Measurements from ENCODE around the gene TMEM259.

GRCh38 chr19:1041835-1042685 is 21.1 kb upstream of the TMEM259 start:
- TF ChIP-seq, protein P1, sequence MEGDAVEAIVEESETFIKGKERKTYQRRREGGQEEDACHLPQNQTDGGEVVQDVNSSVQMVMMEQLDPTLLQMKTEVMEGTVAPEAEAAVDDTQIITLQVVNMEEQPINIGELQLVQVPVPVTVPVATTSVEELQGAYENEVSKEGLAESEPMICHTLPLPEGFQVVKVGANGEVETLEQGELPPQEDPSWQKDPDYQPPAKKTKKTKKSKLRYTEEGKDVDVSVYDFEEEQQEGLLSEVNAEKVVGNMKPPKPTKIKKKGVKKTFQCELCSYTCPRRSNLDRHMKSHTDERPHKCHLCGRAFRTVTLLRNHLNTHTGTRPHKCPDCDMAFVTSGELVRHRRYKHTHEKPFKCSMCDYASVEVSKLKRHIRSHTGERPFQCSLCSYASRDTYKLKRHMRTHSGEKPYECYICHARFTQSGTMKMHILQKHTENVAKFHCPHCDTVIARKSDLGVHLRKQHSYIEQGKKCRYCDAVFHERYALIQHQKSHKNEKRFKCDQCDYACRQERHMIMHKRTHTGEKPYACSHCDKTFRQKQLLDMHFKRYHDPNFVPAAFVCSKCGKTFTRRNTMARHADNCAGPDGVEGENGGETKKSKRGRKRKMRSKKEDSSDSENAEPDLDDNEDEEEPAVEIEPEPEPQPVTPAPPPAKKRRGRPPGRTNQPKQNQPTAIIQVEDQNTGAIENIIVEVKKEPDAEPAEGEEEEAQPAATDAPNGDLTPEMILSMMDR (IDR thresholded peaks at IDR 0.05) = no peak
- TF ChIP-seq EP300 (IDR thresholded peaks at IDR 0.05) = no peak
- TF ChIP-seq POLR2AphosphoS5 (IDR thresholded peaks at IDR 0.05) = no peak

Data from gastroesophageal sphincter (tissue), 3 donors.